K562 (cell line): ENCODE measurements around the gene SDR42E2. TPM values are rescaled to one million over a fixed set of nuclear protein-coding genes. Genes with fewer than 3 reads are reported as not detected.
"Not testable (repeated sequence)": the region's sequence is repeated elsewhere in the genome, so short reads cannot be mapped to it uniquely, and the experiment has no call there.

Source experiments
- ATAC-seq: fragments of 200-7000 bp; cut with Tn5 transposase; 3 replicates; pipeline ENCODE4 v1.9.1; 2020; ENCODE audit warnings: moderate library complexity
- BruUV-seq: library from RNA; stranded (reverse); fragments of 400-500 nt; replicated peaks from 2 replicates; lab custom pipeline; 2021; lab: Mats Ljungman, UMichigan
- CTCF ChIA-PET: fragments of 300-600 bp; formaldehyde crosslinking; extraction: SDS; loops from one replicate; lab custom pipeline; 2021; ENCODE audit warnings: low intra/inter-chr PET ratio; lab: Yijun Ruan, JAX
- POLR2A ChIA-PET: fragments of 300-600, 350-650 bp; sonication (Branson Sonifier 250); formaldehyde crosslinking; extraction: SDS; loops from one replicate; lab custom pipeline; 2021; ENCODE audit warnings: antibody characterized with exemption, inconsistent platforms; lab: Yijun Ruan, JAX
- DNase-seq, 4 experiments: peaks; one replicate each; pipeline versions ENCODE4 v3.0.0 to v3.0.0-alpha.2; 2011 to 2018; ENCODE audit warnings: low spot score in 3 of 4, mixed read lengths in 3 of 4; ENCODE audit errors: extremely low read depth in 1 of 4
- FAIRE-seq: peaks from 2 replicates; lab custom pipeline; 2011; peaks lifted over from hg19 to GRCh38; lab: Jason Lieb, UNC
- H2AFZ ChIP-seq: 2 replicates; pipeline ENCODE4 v1.6.0; 2011; ENCODE audit warnings: low read depth, low read length, control low read depth, inconsistent platforms
- H3K27ac ChIP-seq: fragments of 200-600 bp; 3 replicates; pipeline ENCODE4 v1.8.0; 2011; ENCODE audit warnings: low read depth, mild to moderate bottlenecking, control low read depth, inconsistent platforms, low read length, moderate library complexity, mixed read lengths; ENCODE audit errors: extremely low read depth
- H3K27me3 ChIP-seq, 2 experiments: fragments of 300-600 bp in 1 of 2; 2 replicates in 1 of 2; 3 replicates in 1 of 2; pipeline versions ENCODE4 v1.6.0 to v1.8.0; 2011; ENCODE audit warnings: inconsistent platforms in 2 of 2, low read length in 2 of 2, mild to moderate bottlenecking in 1 of 2, mixed read lengths in 1 of 2, moderate library complexity in 1 of 2; ENCODE audit not compliant: control insufficient read depth in 2 of 2, insufficient read depth in 2 of 2
- H3K36me3 ChIP-seq: fragments of 300-600 bp; 3 replicates; pipeline ENCODE4 v1.8.0; 2011; ENCODE audit warnings: mild to moderate bottlenecking, low read length, inconsistent platforms; ENCODE audit not compliant: control insufficient read depth, insufficient read depth
- H3K4me1 ChIP-seq, 2 experiments: fragments of 200-600 bp in 1 of 2; replicated peaks in 1 of 2; 2 replicates in 1 of 2; 3 replicates in 1 of 2; pipeline versions ENCODE4 v1.5.1 to v1.8.0; 2011; ENCODE audit warnings: inconsistent platforms in 2 of 2, low read length in 2 of 2, mild to moderate bottlenecking in 1 of 2, mixed read lengths in 1 of 2, moderate library complexity in 1 of 2; ENCODE audit not compliant: control insufficient read depth in 2 of 2, insufficient read depth in 2 of 2
- H3K4me2 ChIP-seq: 2 replicates; pipeline ENCODE4 v1.6.1; 2011; ENCODE audit warnings: low read length, control low read depth, inconsistent platforms, mixed read lengths; ENCODE audit not compliant: insufficient read depth
- H3K4me3 ChIP-seq: fragments of 200-600 bp; sonication (generic), shearing (Covaris generic); 2 replicates; pipeline ENCODE4 v1.5.1; 2016; ENCODE audit warnings: control low read depth, inconsistent platforms
- H3K79me2 ChIP-seq: fragments of 200-600 bp; 3 replicates; pipeline ENCODE4 v1.8.0; 2011; ENCODE audit warnings: low read length, inconsistent platforms; ENCODE audit not compliant: control insufficient read depth, insufficient read depth
- H3K9ac ChIP-seq, 2 experiments: 2 replicates each; pipeline versions ENCODE4 v1.6.0 to v1.6.1; 2011; ENCODE audit warnings: low read depth in 2 of 2, low read length in 2 of 2, control low read depth in 1 of 2, inconsistent platforms in 1 of 2, mild to moderate bottlenecking in 1 of 2, mixed read lengths in 1 of 2; ENCODE audit not compliant: insufficient read depth in 1 of 2
- H3K9me1 ChIP-seq: one replicate; pipeline ENCODE4 v1.6.0; 2011; ENCODE audit warnings: inconsistent platforms, mild to moderate bottlenecking, low read length, moderate library complexity; ENCODE audit not compliant: control insufficient read depth, insufficient read depth
- H3K9me3 ChIP-seq: replicated peaks from 2 replicates; pipeline ENCODE4 v1.5.1; 2011; ENCODE audit warnings: low read depth, low read length, inconsistent platforms; ENCODE audit not compliant: control insufficient read depth, insufficient read depth
- H4K20me1 ChIP-seq: replicated peaks from 2 replicates; pipeline ENCODE4 v1.6.1; 2011; ENCODE audit warnings: low read length, inconsistent platforms, mixed read lengths; ENCODE audit not compliant: control insufficient read depth, insufficient read depth
- ADNP ChIP-seq: fragments of 200-800 bp; sonication (Bioruptor generic); IDR thresholded peaks from 2 replicates; pipeline ENCODE4 v1.6.1; 2016; ENCODE audit warnings: missing genetic modification characterization, missing compliant biosample characterization
- ATF3 ChIP-seq, 2 experiments: fragments of 450-650 bp in 1 of 2; sonication (generic) in 1 of 2; formaldehyde crosslinking in 1 of 2; IDR thresholded peaks in 1 of 2; conservative IDR thresholded peaks in 1 of 2; 2 replicates each; pipeline versions ENCODE4 v1.6.1 to v1.8.1; 2016 to 2023; ENCODE audit warnings: mild to moderate bottlenecking in 2 of 2, moderate library complexity in 2 of 2, inconsistent platforms in 1 of 2, missing genetic modification reagents in 1 of 2
- BCOR ChIP-seq: fragments of 450-650 bp; IDR thresholded peaks from 2 replicates; pipeline ENCODE4 v1.6.1; 2016
- CEBPB ChIP-seq: fragments of 450-650 bp; IDR thresholded peaks from 2 replicates; pipeline ENCODE4 v1.6.1; 2016; ENCODE audit warnings: missing genetic modification characterization, missing compliant biosample characterization
- CEBPG ChIP-seq, 3 experiments: fragments of 200-800 bp in 1 of 3; sonication (Bioruptor generic) in 1 of 3; sonication (generic) in 1 of 3; formaldehyde crosslinking in 1 of 3; IDR thresholded peaks in 2 of 3; conservative IDR thresholded peaks in 1 of 3; 2 replicates each; pipeline versions ENCODE4 v1.6.1 to v1.8.0; 2016 to 2022; ENCODE audit warnings: missing compliant biosample characterization in 2 of 3, missing genetic modification characterization in 2 of 3, mild to moderate bottlenecking in 1 of 3, missing genetic modification reagents in 1 of 3
- EP400 ChIP-seq: fragments of 450-650 bp; IDR thresholded peaks from 2 replicates; pipeline ENCODE4 v1.6.1; 2017; ENCODE audit warnings: antibody characterized with exemption, mild to moderate bottlenecking, moderate library complexity
- LEF1 ChIP-seq: fragments of 450-650 bp; IDR thresholded peaks from 2 replicates; pipeline ENCODE4 v1.6.1; 2016; ENCODE audit warnings: mild to moderate bottlenecking
- POLR3A ChIP-seq: IDR thresholded peaks from 2 replicates; pipeline ENCODE4 v1.6.1; 2011; ENCODE audit warnings: borderline replicate concordance, mild to moderate bottlenecking, moderate library complexity; ENCODE audit not compliant: insufficient read length, insufficient read depth; ENCODE audit errors: extremely low read depth
- WGBS: fragments of 100-300 bp; shearing (Covaris generic); methylation state at CpG from one replicate; pipeline ENCODE4 v1.1.6; 2016; ENCODE audit warnings: low coverage, mixed read lengths; ENCODE audit not compliant: insufficient coverage; ENCODE audit errors: missing lambda C conversion rate; 5-methylcytosine and 5-hydroxymethylcytosine counted together
- in situ Hi-C: fragments of 300-500 bp; cut with MboI; formaldehyde crosslinking; loops from 4 replicates; pipeline ENCODE4 v1.15.0; 2018; ENCODE audit warnings: inconsistent platforms, mixed read lengths
- intact Hi-C: fragments of 100-400 bp; cut with micrococcal nuclease; formaldehyde crosslinking; loops from 2 replicates; pipeline ENCODE4 v1.14.2; 2022
- polyA plus RNA-seq, 8 experiments: library from polyadenylated mRNA; depleted of rRNA in 4 of 8; stranded (reverse) in 5 of 8; unstranded in 3 of 8; fragments of >200 nt; fragmentation: Nextera tagmentation in 2 of 8; fragmentation: Illumina TruSeq in 1 of 8; extraction: Ambion mirVana in 2 of 8; extraction: Trizol in 1 of 8; gene quantifications; 2 replicates each; pipeline versions ENCODE4 v1.2.1 to v1.2.3, GENCODE V29; 2011 to 2014; ENCODE audit warnings: inconsistent platforms in 1 of 8, missing spikeins in 1 of 8
- total RNA-seq, 7 experiments: library from RNA; depleted of rRNA in 6 of 7; stranded (reverse); fragments of >200 nt in 6 of 7; fragmentation: Illumina TruSeq in 2 of 7; extraction: Trizol in 2 of 7; gene quantifications; 2 replicates each; pipeline versions ENCODE4 v1.2.1 to v1.2.3, GENCODE V29; 2011 to 2021; ENCODE audit warnings: low replicate concordance in 1 of 7
- TF ChIP-seq, protein P1 (sequence below): fragments of 250-450 bp; sonication (Bioruptor Pico); IDR thresholded peaks from 2 replicates; pipeline ENCODE4 v1.6.1; 2021; ENCODE audit warnings: mild to moderate bottlenecking
- TF ChIP-seq, protein P2 (sequence below): IDR thresholded peaks from 3 replicates; pipeline ENCODE4 v1.6.1; 2011; ENCODE audit warnings: borderline replicate concordance, mild to moderate bottlenecking, moderate library complexity; ENCODE audit not compliant: insufficient read length; ENCODE audit errors: extremely low read depth

Gene SDR42E2
- total and polyA plus RNA-seq, 9 of the 15 experiments (the other 6 are each of a cell fraction or from before 2014, with no cell fraction given), result 0.03 to 0.07 (median 0.04) TPM; not detected in 4

DNA sequence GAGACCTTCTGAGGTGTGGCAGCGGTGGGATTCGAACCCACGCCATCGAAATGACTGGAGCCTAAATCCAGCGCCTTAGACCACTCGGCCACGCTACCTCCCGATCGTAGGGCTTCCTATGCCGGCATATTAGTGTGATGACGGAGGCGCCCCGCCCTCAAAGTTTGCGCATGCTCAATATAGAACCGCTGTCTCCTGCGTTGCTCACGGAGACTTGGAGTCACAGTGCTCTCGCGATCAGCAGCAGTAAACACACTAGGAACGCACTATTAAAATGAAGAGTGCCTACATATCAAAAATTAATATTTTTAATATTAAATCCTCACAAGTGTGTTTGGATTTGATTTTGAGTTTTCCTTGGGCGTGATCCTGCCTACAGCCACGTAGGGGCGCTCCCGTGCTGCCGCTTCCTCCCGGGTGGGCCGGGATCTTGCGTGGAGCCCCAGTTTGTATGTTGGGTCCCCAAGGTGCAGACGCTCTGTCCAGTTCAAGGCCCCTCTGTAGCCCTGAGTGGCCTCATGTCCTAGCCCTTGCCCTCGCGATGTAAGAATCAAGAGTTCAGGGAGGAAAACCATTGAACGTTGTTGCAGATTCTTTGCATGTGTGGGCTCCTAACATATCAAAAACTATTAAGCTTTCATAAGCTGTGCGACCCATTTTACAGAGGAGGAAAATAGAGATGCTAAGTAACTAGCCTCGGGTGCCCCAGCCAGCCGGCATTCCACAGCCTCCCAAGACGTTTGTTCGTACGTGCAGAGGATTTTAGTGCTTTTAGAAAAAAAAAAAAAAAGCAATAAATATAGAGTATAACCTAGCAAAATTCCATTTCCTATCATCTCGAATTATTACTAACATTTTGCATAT lies 33.6 kb downstream of the SDR42E2 start (continued):
- TF ChIP-seq, protein P1, sequence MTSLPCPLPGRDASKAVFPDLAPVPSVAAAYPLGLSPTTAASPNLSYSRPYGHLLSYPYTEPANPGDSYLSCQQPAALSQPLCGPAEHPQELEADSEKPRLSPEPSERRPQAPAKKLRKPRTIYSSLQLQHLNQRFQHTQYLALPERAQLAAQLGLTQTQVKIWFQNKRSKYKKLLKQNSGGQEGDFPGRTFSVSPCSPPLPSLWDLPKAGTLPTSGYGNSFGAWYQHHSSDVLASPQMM (CRISPR knock-in tag), result no peak

GRCh38 chr16:22196559-22197168 lies 34.4 kb downstream of the SDR42E2 start:
- H3K79me2 ChIP-seq; ATAC-seq; H3K9me1 ChIP-seq; in situ Hi-C loops; H3K9me3 ChIP-seq; H4K20me1 ChIP-seq; FAIRE-seq; H3K27me3 ChIP-seq; DNase-seq; BruUV-seq; H3K36me3 ChIP-seq; TF ChIP-seq ATF3 (CRISPR knock-in tag; conservative IDR thresholded peaks at IDR 0.05): not testable (repeated sequence)
- Histone ChIP-seq H2AFZ (peak overlapping the region; percentile 96), H3K9ac (peak overlapping the region; percentile 70; a peak in 3 of 4 replicates), H3K4me2 (peak overlapping the region; percentile 93), H3K4me3 (peak overlapping the region; percentile 56), H3K27ac (0 out of 3 replicates have a peak overlapping the region, but pooled peaks have one; percentile 54), H3K4me1 (peaks cover 16 to 22% of the 10 kb centered on the region in 2 experiments; a peak in 4 of 5 replicates)
- ChIA-PET POLR2A (interaction anchor here (0.6 to 1.4 kb wide), 3 partner anchors 86 to 212 kb away, joined by 3 to 7 read pairs (median 3); partner anchors contain the start of gene POLR3E), CTCF (interaction anchor here (0.8 to 3.1 kb wide), 2 partner anchors 100 to 104 kb away, joined by 3 to 49 read pairs; partner anchors contain the start of gene POLR3E)
- intact Hi-C loops, result loop anchor here (1.0 to 5.0 kb wide), 3 partner anchors 101 to 1039 kb away; partner anchors contain the start of genes CDR2, LDAF1 and POLR3E
- WGBS, result 12% methylated on average over 19 of the region's 20 CpGs
- TF ChIP-seq, protein P2, sequence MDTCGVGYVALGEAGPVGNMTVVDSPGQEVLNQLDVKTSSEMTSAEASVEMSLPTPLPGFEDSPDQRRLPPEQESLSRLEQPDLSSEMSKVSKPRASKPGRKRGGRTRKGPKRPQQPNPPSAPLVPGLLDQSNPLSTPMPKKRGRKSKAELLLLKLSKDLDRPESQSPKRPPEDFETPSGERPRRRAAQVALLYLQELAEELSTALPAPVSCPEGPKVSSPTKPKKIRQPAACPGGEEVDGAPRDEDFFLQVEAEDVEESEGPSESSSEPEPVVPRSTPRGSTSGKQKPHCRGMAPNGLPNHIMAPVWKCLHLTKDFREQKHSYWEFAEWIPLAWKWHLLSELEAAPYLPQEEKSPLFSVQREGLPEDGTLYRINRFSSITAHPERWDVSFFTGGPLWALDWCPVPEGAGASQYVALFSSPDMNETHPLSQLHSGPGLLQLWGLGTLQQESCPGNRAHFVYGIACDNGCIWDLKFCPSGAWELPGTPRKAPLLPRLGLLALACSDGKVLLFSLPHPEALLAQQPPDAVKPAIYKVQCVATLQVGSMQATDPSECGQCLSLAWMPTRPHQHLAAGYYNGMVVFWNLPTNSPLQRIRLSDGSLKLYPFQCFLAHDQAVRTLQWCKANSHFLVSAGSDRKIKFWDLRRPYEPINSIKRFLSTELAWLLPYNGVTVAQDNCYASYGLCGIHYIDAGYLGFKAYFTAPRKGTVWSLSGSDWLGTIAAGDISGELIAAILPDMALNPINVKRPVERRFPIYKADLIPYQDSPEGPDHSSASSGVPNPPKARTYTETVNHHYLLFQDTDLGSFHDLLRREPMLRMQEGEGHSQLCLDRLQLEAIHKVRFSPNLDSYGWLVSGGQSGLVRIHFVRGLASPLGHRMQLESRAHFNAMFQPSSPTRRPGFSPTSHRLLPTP, result peak; percentile 55
- TF ChIP-seq POLR3A (peak; percentile 21), ATF3 (IDR thresholded peaks at IDR 0.05) (peak; percentile 76), EP400 (peak; percentile 38; the same call in 1 of the 2 replicates), CEBPG (CRISPR knock-in tag; IDR thresholded peaks at IDR 0.05) (peak; percentile 85), CEBPG (tag; conservative IDR thresholded peaks at IDR 0.05 in 1 of 2, IDR thresholded peaks at IDR 0.05 in 1 of 2) (peak; percentile 82 to 93), ADNP (tag) (peak; percentile 95; the same call in 1 of the 2 replicates), LEF1 (peak; percentile 20; the same call in 1 of the 2 replicates), BCOR (peak; percentile 9; the same call in 1 of the 2 replicates), CEBPB (peak; percentile 92)
